WTC11 (cell line): ENCODE data around the gene TPBGL.

Experiments used
- IRF2 ChIP-seq: sonication (generic); formaldehyde crosslinking; IDR thresholded peaks from 2 replicates; pipeline ENCODE4 v1.8.0; 2022; ENCODE audit warnings: low read depth, missing genetic modification reagents, borderline replicate concordance
- ZNF263 ChIP-seq: sonication (generic); formaldehyde crosslinking; IDR thresholded peaks from 2 replicates; pipeline ENCODE4 v1.8.1; 2022; ENCODE audit warnings: low read depth, mild to moderate bottlenecking, moderate library complexity, missing genetic modification reagents
- TF ChIP-seq, protein P1 (sequence below): fragments of 200-600 bp; IDR thresholded peaks from 2 replicates; pipeline ENCODE4 v1.8.0; 2022; ENCODE audit warnings: antibody characterized with exemption
- TF ChIP-seq, protein P2 (sequence below): sonication (generic); formaldehyde crosslinking; IDR thresholded peaks from 2 replicates; pipeline ENCODE4 v1.8.1; 2022; ENCODE audit warnings: missing genetic modification reagents, borderline replicate concordance
- TF ChIP-seq, protein P3 (sequence below): sonication (generic); formaldehyde crosslinking; IDR thresholded peaks from 2 replicates; pipeline ENCODE4 v1.8.1; 2023; ENCODE audit warnings: mild to moderate bottlenecking, missing genetic modification reagents, moderate library complexity

- TF ChIP-seq IRF2 (no peak), ZNF263 (CRISPR knock-in tag) (no peak)
- TF ChIP-seq, protein P1, sequence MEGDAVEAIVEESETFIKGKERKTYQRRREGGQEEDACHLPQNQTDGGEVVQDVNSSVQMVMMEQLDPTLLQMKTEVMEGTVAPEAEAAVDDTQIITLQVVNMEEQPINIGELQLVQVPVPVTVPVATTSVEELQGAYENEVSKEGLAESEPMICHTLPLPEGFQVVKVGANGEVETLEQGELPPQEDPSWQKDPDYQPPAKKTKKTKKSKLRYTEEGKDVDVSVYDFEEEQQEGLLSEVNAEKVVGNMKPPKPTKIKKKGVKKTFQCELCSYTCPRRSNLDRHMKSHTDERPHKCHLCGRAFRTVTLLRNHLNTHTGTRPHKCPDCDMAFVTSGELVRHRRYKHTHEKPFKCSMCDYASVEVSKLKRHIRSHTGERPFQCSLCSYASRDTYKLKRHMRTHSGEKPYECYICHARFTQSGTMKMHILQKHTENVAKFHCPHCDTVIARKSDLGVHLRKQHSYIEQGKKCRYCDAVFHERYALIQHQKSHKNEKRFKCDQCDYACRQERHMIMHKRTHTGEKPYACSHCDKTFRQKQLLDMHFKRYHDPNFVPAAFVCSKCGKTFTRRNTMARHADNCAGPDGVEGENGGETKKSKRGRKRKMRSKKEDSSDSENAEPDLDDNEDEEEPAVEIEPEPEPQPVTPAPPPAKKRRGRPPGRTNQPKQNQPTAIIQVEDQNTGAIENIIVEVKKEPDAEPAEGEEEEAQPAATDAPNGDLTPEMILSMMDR, result no peak
- TF ChIP-seq, protein P2, sequence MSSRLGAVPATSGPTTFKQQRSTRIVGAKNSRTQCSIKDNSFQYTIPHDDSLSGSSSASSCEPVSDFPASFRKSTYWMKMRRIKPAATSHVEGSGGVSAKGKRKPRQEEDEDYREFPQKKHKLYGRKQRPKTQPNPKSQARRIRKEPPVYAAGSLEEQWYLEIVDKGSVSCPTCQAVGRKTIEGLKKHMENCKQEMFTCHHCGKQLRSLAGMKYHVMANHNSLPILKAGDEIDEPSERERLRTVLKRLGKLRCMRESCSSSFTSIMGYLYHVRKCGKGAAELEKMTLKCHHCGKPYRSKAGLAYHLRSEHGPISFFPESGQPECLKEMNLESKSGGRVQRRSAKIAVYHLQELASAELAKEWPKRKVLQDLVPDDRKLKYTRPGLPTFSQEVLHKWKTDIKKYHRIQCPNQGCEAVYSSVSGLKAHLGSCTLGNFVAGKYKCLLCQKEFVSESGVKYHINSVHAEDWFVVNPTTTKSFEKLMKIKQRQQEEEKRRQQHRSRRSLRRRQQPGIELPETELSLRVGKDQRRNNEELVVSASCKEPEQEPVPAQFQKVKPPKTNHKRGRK (CRISPR knock-in tag), result no peak
- TF ChIP-seq, protein P3, sequence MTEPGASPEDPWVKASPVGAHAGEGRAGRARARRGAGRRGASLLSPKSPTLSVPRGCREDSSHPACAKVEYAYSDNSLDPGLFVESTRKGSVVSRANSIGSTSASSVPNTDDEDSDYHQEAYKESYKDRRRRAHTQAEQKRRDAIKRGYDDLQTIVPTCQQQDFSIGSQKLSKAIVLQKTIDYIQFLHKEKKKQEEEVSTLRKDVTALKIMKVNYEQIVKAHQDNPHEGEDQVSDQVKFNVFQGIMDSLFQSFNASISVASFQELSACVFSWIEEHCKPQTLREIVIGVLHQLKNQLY (CRISPR knock-in tag), result no peak
These were observed 23.4 kb downstream of the TPBGL start for GRCh38 chr11:75263944-75264349.
